ENCODE data around the gene BPIFB1. TPM values are rescaled to one million over a fixed set of nuclear protein-coding genes. Genes with fewer than 3 reads are reported as not detected.

BPIFB1 gene
- total and polyA plus RNA-seq, 2 donors (not counting 3 experiments of a cell fraction or from before 2014, with no cell fraction given): not detected

- Histone ChIP-seq H3K9me1 (replicated peaks; ENCODE audit: control insufficient read depth, extremely low read depth, insufficient read depth, low read length) (no peaks in the 10 kb centered on the region), H3K4me2 (ENCODE audit: insufficient read depth, low read length) (no peak overlapping the region), H4K20me1 (replicated peaks; ENCODE audit: control insufficient read depth, extremely low read depth, insufficient read depth, low read length) (no peaks in the 10 kb centered on the region), H3K4me1 (ENCODE audit: control insufficient read depth, extremely low read depth, insufficient read depth, low read length) (no peaks in the 10 kb centered on the region), H2AFZ (ENCODE audit: low read depth, low read length) (no peak overlapping the region), H3K36me3 (ENCODE audit: control insufficient read depth in 2 of 2, extremely low read depth in 1 of 2, insufficient read depth in 2 of 2, low read length in 2 of 2) (no peaks in the 10 kb centered on the region), H3K79me2 (ENCODE audit: control insufficient read depth, insufficient read depth, low read length) (no peaks in the 10 kb centered on the region), H3K27ac (ENCODE audit: insufficient read depth, low read depth, low read length) (no peak overlapping the region), H3K9me3 (replicated peaks; ENCODE audit: control insufficient read depth, insufficient read depth, low read length) (no peaks in the 10 kb centered on the region), H3K4me3 (replicated peaks in 1 of 3; ENCODE audit: insufficient read depth in 1 of 3, low read depth in 1 of 3, low read length in 3 of 3) (no peak overlapping the region), H3K9ac (replicated peaks; ENCODE audit: extremely low read depth, insufficient read depth, low read length) (no peak overlapping the region), H3K27me3 (ENCODE audit: control insufficient read depth in 2 of 2, insufficient read depth in 2 of 2, low read length in 2 of 2) (no peaks in the 10 kb centered on the region)
- CTCF ChIA-PET: no interaction called here
- DNase-seq (ENCODE audit: low read depth, low spot score) (no peak), FAIRE-seq (no peak)
- dilution Hi-C loops (cut with MboI; ENCODE audit: extremely low pct_ligation_motif_present, low sequenced_read_pairs) (no loop called here), intact Hi-C loops (cut with micrococcal nuclease) (no loop called here)
- BruUV-seq (replicated peaks): no TSS peak
- TF ChIP-seq FOS (IDR thresholded peaks at IDR 0.05; ENCODE audit: borderline replicate concordance, insufficient read depth, low read length) (no peak), MYC (IDR thresholded peaks at IDR 0.05; ENCODE audit: low read depth, low read length) (no peak), GATA2 (IDR thresholded peaks at IDR 0.05; ENCODE audit: insufficient read depth, insufficient read length, low read depth, low read length) (no peak), EZH2 (IDR thresholded peaks at IDR 0.05; ENCODE audit: borderline replicate concordance, low read depth, low read length, severe bottlenecking) (no peak), POLR2AphosphoS5 (IDR thresholded peaks at IDR 0.05; ENCODE audit: insufficient read depth, low read depth, low read length) (no peak), JUN (IDR thresholded peaks at IDR 0.05; ENCODE audit: borderline replicate concordance, insufficient read depth, insufficient read length, low read depth) (no peak), CTCF (IDR thresholded peaks at IDR 0.05; ENCODE audit: extremely low read depth in 1 of 2, insufficient read depth in 1 of 2, low read depth in 1 of 2, low read length in 2 of 2) (no peak), MAX (IDR thresholded peaks at IDR 0.05; ENCODE audit: insufficient read depth, insufficient read length) (no peak), POLR2A (IDR thresholded peaks at IDR 0.05; ENCODE audit: low read depth, low read length) (no peak)
- POLR2A ChIA-PET: no interaction called here
Observed at GRCh38 chr20:33249456-33249855, 33.6 kb upstream of the BPIFB1 start.
